GM06990 (cell line): ENCODE results near the gene MGA.

Source experiments
- DNase-seq: peaks from one replicate; pipeline ENCODE4 v3.0.0-alpha.2; 2011; ENCODE audit not compliant: insufficient read length; ENCODE audit errors: extremely low read depth
- H3K27me3 ChIP-seq: replicated peaks from 2 replicates; pipeline ENCODE4 v1.6.0; 2011; ENCODE audit warnings: low read length; ENCODE audit not compliant: control insufficient read depth, insufficient read depth
- H3K36me3 ChIP-seq: 2 replicates; pipeline ENCODE4 v1.5.1; 2011; ENCODE audit warnings: low read length; ENCODE audit not compliant: control insufficient read depth, insufficient read depth
- H3K4me3 ChIP-seq: replicated peaks from 2 replicates; pipeline ENCODE4 v1.5.1; 2011; ENCODE audit warnings: low read depth, mild to moderate bottlenecking, control low read depth, low read length
- TF ChIP-seq, protein P1 (sequence below): IDR thresholded peaks from 2 replicates; pipeline ENCODE4 v1.5.1; 2011; ENCODE audit warnings: low read length, control low read depth, mild to moderate bottlenecking, inconsistent platforms; ENCODE audit not compliant: insufficient read depth, poor library complexity, severe bottlenecking

Gene MGA

DNA sequence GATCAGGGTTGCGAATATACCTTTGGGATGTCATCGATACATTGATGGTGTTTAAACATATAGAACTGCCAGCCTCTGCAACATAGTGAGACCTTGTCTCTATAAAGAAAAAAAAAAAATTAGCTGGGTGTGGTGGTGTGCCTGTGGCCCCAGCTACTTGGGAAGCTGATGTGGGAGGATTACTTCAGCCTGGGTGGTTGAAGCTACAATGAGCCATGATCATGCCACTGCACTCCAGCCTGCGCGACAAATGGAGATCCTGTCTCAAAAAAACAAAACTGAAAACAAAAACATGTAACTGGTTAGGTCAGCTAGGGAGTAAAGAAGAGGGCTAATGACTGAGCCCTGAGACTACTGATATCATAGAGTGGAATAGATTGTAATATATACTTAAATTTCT is 30.7 kb upstream of the MGA start:
- DNase-seq, result no peak
- TF ChIP-seq, protein P1, sequence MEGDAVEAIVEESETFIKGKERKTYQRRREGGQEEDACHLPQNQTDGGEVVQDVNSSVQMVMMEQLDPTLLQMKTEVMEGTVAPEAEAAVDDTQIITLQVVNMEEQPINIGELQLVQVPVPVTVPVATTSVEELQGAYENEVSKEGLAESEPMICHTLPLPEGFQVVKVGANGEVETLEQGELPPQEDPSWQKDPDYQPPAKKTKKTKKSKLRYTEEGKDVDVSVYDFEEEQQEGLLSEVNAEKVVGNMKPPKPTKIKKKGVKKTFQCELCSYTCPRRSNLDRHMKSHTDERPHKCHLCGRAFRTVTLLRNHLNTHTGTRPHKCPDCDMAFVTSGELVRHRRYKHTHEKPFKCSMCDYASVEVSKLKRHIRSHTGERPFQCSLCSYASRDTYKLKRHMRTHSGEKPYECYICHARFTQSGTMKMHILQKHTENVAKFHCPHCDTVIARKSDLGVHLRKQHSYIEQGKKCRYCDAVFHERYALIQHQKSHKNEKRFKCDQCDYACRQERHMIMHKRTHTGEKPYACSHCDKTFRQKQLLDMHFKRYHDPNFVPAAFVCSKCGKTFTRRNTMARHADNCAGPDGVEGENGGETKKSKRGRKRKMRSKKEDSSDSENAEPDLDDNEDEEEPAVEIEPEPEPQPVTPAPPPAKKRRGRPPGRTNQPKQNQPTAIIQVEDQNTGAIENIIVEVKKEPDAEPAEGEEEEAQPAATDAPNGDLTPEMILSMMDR, result no peak
- no peaks in the 10 kb centered on the region for H3K36me3 ChIP-seq
- H3K4me3 ChIP-seq, result no peak overlapping the region
- no peaks in the 10 kb centered on the region for H3K27me3 ChIP-seq

DNA sequence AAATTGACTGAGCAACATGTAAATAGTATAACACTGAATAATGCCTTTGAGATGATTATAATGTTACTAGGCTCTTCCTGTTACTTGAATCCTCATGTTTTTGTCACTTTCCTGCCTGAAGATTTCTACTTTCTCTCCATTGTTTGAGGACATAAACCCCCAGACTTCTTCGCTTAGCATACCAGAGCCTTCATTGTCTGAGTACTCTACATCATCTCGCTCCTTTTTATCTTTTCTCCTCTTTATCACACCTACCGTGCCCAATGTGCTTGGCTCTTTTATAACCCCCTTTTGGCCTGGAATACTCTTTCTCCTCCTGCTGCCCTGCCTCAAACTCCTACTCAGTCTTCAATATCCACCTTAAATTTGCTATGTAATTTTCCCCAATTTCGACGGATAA is 30.3 kb upstream of the MGA start:
- Histone ChIP-seq H3K4me3 (no peak overlapping the region), H3K27me3 (no peaks in the 10 kb centered on the region), H3K36me3 (no peaks in the 10 kb centered on the region)
- DNase-seq, result no peak
- TF ChIP-seq, protein P1, result no peak

DNA sequence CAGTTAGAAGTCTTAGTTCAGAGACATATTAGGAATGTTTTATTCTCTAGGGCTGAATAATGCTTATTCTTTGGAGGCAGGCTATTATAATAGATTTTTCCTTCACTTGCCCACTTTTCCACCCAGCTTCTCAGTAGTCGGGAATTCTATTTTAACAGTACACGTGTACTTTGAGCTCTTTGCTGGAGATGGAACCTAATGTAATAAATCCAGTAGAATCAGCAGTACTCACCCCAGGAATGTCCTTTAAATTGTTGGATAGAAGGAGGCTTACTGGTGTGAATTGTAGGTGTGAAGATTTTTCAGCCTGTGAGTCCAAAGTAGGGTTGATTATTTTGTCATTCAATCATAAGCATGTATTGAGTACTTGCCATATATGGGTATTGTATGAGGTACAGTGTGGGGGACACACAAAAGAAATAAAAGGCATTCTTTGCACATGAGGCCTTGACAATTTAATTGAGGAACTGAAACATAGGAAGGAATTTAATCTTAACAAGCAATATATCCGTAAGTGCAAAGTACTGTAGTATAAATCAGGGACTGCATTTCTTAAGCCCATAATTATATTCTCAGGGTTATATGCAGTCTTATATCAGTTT is 29.5 kb upstream of the MGA start:
- TF ChIP-seq, protein P1, result no peak
- H3K27me3 ChIP-seq, result no peaks in the 10 kb centered on the region

GRCh38 chr15:41631880-41632470 is 28.2 kb upstream of the MGA start:
- H3K36me3 ChIP-seq, result no peaks in the 10 kb centered on the region
- no peak overlapping the region for H3K4me3 ChIP-seq
- no peak for DNase-seq
- TF ChIP-seq, protein P1, result no peak
- H3K27me3 ChIP-seq, result no peaks in the 10 kb centered on the region

More for the DNA sequence above, 29.5 kb upstream of the MGA start:
- H3K4me3 ChIP-seq, result no peak overlapping the region
- no peak for DNase-seq
- no peaks in the 10 kb centered on the region for H3K36me3 ChIP-seq

GRCh38 chr15:41633609-41634008 is 26.6 kb upstream of the MGA start:
- Histone ChIP-seq H3K36me3 (no peaks in the 10 kb centered on the region), H3K4me3 (no peak overlapping the region), H3K27me3 (no peaks in the 10 kb centered on the region)
- TF ChIP-seq, protein P1, result no peak
- peak; percentile 7 for DNase-seq

- Histone ChIP-seq H3K4me3 (no peak overlapping the region), H3K27me3 (no peaks in the 10 kb centered on the region), H3K36me3 (no peaks in the 10 kb centered on the region)
- TF ChIP-seq, protein P1, result no peak
- DNase-seq, result no peak
These were observed 26.1 kb upstream of the MGA start for GRCh38 chr15:41634072-41634626.
